IMR-90 (cell line): ENCODE measurements around the gene MTX3. TPM values are rescaled to one million over a fixed set of nuclear protein-coding genes. Genes with fewer than 3 reads are reported as not detected.

ENCODE experiments used
- ATAC-seq: fragments of 200-7000 bp; cut with Tn5 transposase; 2 replicates; pipeline ENCODE4 v1.9.1; 2020; ENCODE audit warnings: low read depth, mild to moderate bottlenecking, moderate library complexity
- BruUV-seq: library from RNA; stranded (reverse); fragments of 400-500 nt; replicated peaks from 2 replicates; lab custom pipeline; 2021; lab: Mats Ljungman, UMichigan
- CTCF ChIA-PET: fragments of 300-600 bp; formaldehyde crosslinking; extraction: SDS; loops from one replicate; lab custom pipeline; 2021; ENCODE audit warnings: antibody characterized with exemption; lab: Yijun Ruan, JAX
- POLR2A ChIA-PET: fragments of 300-600 bp; sonication (Branson Sonifier 250); formaldehyde crosslinking; loops from one replicate; lab custom pipeline; 2022; ENCODE audit warnings: antibody characterized with exemption; ENCODE audit not compliant: unreplicated experiment; lab: Charles Lee
- DNase-seq: peaks from one replicate; pipeline ENCODE4 v3.0.0; 2013
- H2AFZ ChIP-seq: replicated peaks from 2 replicates; pipeline ENCODE3; 2013; ENCODE audit warnings: low read length, mild to moderate bottlenecking; ENCODE audit not compliant: poor library complexity
- H2AK5ac ChIP-seq: 2 replicates; pipeline ENCODE4 v1.6.1; 2013; ENCODE audit warnings: low read depth, low read length, inconsistent platforms
- H2AK9ac ChIP-seq: replicated peaks from 2 replicates; pipeline ENCODE3; 2013; ENCODE audit warnings: mild to moderate bottlenecking, low read depth, low read length, moderate library complexity; ENCODE audit not compliant: poor library complexity
- H2BK120ac ChIP-seq: 2 replicates; pipeline ENCODE4 v1.6.1; 2013; ENCODE audit warnings: low read depth, low read length, inconsistent platforms
- H2BK15ac ChIP-seq: 3 replicates; pipeline ENCODE4 v1.6.1; 2013; ENCODE audit warnings: low read depth, low read length, inconsistent platforms
- H2BK20ac ChIP-seq: 2 replicates; pipeline ENCODE4 v1.6.1; 2013; ENCODE audit warnings: low read depth, mild to moderate bottlenecking, inconsistent platforms, low read length, moderate library complexity
- H2BK5ac ChIP-seq: 2 replicates; pipeline ENCODE4 v1.6.1; 2013; ENCODE audit warnings: mild to moderate bottlenecking, low read depth, low read length, inconsistent platforms; ENCODE audit not compliant: poor library complexity, severe bottlenecking
- H3K14ac ChIP-seq: replicated peaks from 2 replicates; pipeline ENCODE4 v1.6.1; 2013; ENCODE audit warnings: low read depth, low read length, inconsistent platforms
- H3K18ac ChIP-seq: 2 replicates; pipeline ENCODE4 v1.6.1; 2013; ENCODE audit warnings: low read depth, low read length, control low read depth
- H3K23ac ChIP-seq: 2 replicates; pipeline ENCODE4 v1.6.1; 2013; ENCODE audit warnings: low read depth, low read length, inconsistent platforms
- H3K27ac ChIP-seq: 2 replicates; pipeline ENCODE4 v1.5.1; 2013; ENCODE audit warnings: mild to moderate bottlenecking, control low read depth, low read length; ENCODE audit not compliant: insufficient read depth
- H3K27me3 ChIP-seq: 2 replicates; pipeline ENCODE4 v1.6.1; 2013; ENCODE audit warnings: low read length; ENCODE audit not compliant: control insufficient read depth, insufficient read depth
- H3K36me3 ChIP-seq: 2 replicates; pipeline ENCODE4 v1.6.1; 2013; ENCODE audit warnings: low read length, mixed read lengths; ENCODE audit not compliant: control insufficient read depth, insufficient read depth
- H3K4ac ChIP-seq: 2 replicates; pipeline ENCODE4 v1.6.1; 2013; ENCODE audit warnings: low read depth, low read length, inconsistent platforms
- H3K4me1 ChIP-seq: 2 replicates; pipeline ENCODE4 v1.6.1; 2013; ENCODE audit warnings: low read length, mixed read lengths; ENCODE audit not compliant: control insufficient read depth, insufficient read depth
- H3K4me2 ChIP-seq: 2 replicates; pipeline ENCODE4 v1.6.1; 2013; ENCODE audit warnings: low read depth, mild to moderate bottlenecking, control low read depth, low read length, moderate library complexity
- H3K4me3 ChIP-seq: 2 replicates; pipeline ENCODE4 v1.5.1; 2013; ENCODE audit warnings: low read depth, mild to moderate bottlenecking, control low read depth, low read length, moderate library complexity; ENCODE audit not compliant: insufficient read depth
- H3K56ac ChIP-seq: 2 replicates; pipeline ENCODE4 v1.6.1; 2013; ENCODE audit warnings: low read length, inconsistent platforms; ENCODE audit not compliant: insufficient read depth; ENCODE audit errors: extremely low read depth
- H3K79me1 ChIP-seq, 2 experiments: 2 replicates each; pipeline ENCODE4 v1.6.1; 2013; ENCODE audit warnings: low read length in 2 of 2, inconsistent platforms in 1 of 2, low read depth in 1 of 2
- H3K9ac ChIP-seq: 2 replicates; pipeline ENCODE4 v1.6.1; 2013; ENCODE audit warnings: low read depth, low read length, control low read depth
- H3K9me1 ChIP-seq: 2 replicates; pipeline ENCODE4 v1.6.1; 2013; ENCODE audit warnings: low read length, inconsistent platforms; ENCODE audit not compliant: insufficient read depth
- H3K9me3 ChIP-seq: 2 replicates; pipeline ENCODE4 v1.6.1; 2013; ENCODE audit warnings: low read length; ENCODE audit not compliant: control insufficient read depth, insufficient read depth
- H4K20me1 ChIP-seq: 2 replicates; pipeline ENCODE4 v1.6.1; 2013; ENCODE audit warnings: low read length, inconsistent platforms; ENCODE audit not compliant: insufficient read depth
- H4K5ac ChIP-seq: 2 replicates; pipeline ENCODE4 v1.6.1; 2013; ENCODE audit warnings: mild to moderate bottlenecking, low read depth, low read length, control low read depth
- H4K8ac ChIP-seq, 2 experiments: 2 replicates each; pipeline ENCODE4 v1.6.1; 2013; ENCODE audit warnings: low read depth in 2 of 2, low read length in 2 of 2, control low read depth in 1 of 2, inconsistent platforms in 1 of 2
- H4K91ac ChIP-seq: 2 replicates; pipeline ENCODE4 v1.6.1; 2013; ENCODE audit warnings: low read depth, low read length, inconsistent platforms; ENCODE audit not compliant: insufficient read depth
- BHLHE40 ChIP-seq: fragments of 150-350 bp; IDR thresholded peaks from 2 replicates; pipeline ENCODE4 v1.6.1; 2016; ENCODE audit warnings: mild to moderate bottlenecking, low read depth, low read length
- CEBPB ChIP-seq: IDR thresholded peaks from 2 replicates; pipeline ENCODE4 v1.6.1; 2012; ENCODE audit warnings: low read depth, low read length, improper control_type of control experiment
- CHD1 ChIP-seq: IDR thresholded peaks from 2 replicates; pipeline ENCODE4 v1.6.1; 2012; ENCODE audit warnings: low read depth, low read length, improper control_type of control experiment
- CTCF ChIP-seq: conservative IDR thresholded peaks from 2 replicates; pipeline ENCODE4 v1.5.1; 2012; ENCODE audit warnings: mild to moderate bottlenecking, low read depth, low read length, improper control_type of control experiment
- FOS ChIP-seq: fragments of 150-350 bp; IDR thresholded peaks from 2 replicates; pipeline ENCODE4 v1.6.1; 2016; ENCODE audit warnings: low read depth, low read length
- MAZ ChIP-seq: IDR thresholded peaks from 2 replicates; pipeline ENCODE4 v1.6.1; 2012; ENCODE audit warnings: low read depth, mild to moderate bottlenecking, low read length, improper control_type of control experiment, moderate library complexity, borderline replicate concordance
- NFE2L2 ChIP-seq: fragments of 150-350 bp; IDR thresholded peaks from 2 replicates; pipeline ENCODE4 v1.6.1; 2016; ENCODE audit warnings: low read depth, mild to moderate bottlenecking, low read length
- POLR2A ChIP-seq: IDR thresholded peaks from 2 replicates; pipeline ENCODE4 v1.6.1; 2012; ENCODE audit warnings: mild to moderate bottlenecking, low read depth, low read length
- RAD21 ChIP-seq: IDR thresholded peaks from 2 replicates; pipeline ENCODE4 v1.6.1; 2012; ENCODE audit warnings: low read length, improper control_type of control experiment
- RFX5 ChIP-seq: IDR thresholded peaks from 2 replicates; pipeline ENCODE4 v1.8.0; 2012; ENCODE audit warnings: low read depth, mild to moderate bottlenecking, low read length, moderate library complexity
- USF2 ChIP-seq: fragments of 150-350 bp; IDR thresholded peaks from 2 replicates; pipeline ENCODE4 v1.6.1; 2017; ENCODE audit warnings: mild to moderate bottlenecking, antibody characterized with exemption, low read length, low read depth
- dilution Hi-C: fragments of 300-500 bp; cut with HindIII; formaldehyde crosslinking; loops from one replicate; pipeline ENCODE4 v1.14.3; 2018; ENCODE audit warnings: low sequenced_read_pairs; ENCODE audit not compliant: unreplicated experiment
- in situ Hi-C: fragments of 300-500 bp; cut with MboI; formaldehyde crosslinking; loops from 3 replicates; pipeline ENCODE4 v1.14.3; 2019; ENCODE audit warnings: low sequenced_read_pairs, inconsistent platforms, mixed read lengths
- intact Hi-C: fragments of 100-400 bp; cut with micrococcal nuclease; formaldehyde crosslinking; loops from 2 replicates; pipeline ENCODE4 v1.10.0; 2022
- polyA plus RNA-seq, 3 experiments: library from polyadenylated mRNA; depleted of rRNA; stranded (reverse); fragments of >200 nt; gene quantifications; 2 replicates each; pipeline ENCODE4 v1.2.3, GENCODE V29; 2012; ENCODE audit warnings: low replicate concordance in 1 of 3
- total RNA-seq: library from RNA; depleted of rRNA; stranded (reverse); fragments of >200 nt; gene quantifications from 2 replicates; pipeline ENCODE4 v1.2.3, GENCODE V29; 2012

Gene MTX3
- total and polyA plus RNA-seq, 2 of the 4 experiments (the other 2 are of a cell fraction), result 6.6 to 12.7 TPM

GRCh38 chr5:79990205-79990597 is 861 bp downstream of the MTX3 start (continued):
- no peak for TF ChIP-seq USF2

- Histone ChIP-seq H3K36me3 (peaks cover 22% of the 10 kb centered on the region), H3K4me3 (no peak overlapping the region), H2AK5ac (no peak overlapping the region), H3K27ac (no peak overlapping the region), H4K91ac (no peak overlapping the region), H3K79me1 (peaks cover 7 to 11% of the 10 kb centered on the region in 2 experiments), H2AFZ (no peak overlapping the region), H2AK9ac (no peak overlapping the region), H3K56ac (no peak overlapping the region), H2BK15ac (no peak overlapping the region), H3K4me2 (no peak overlapping the region), H3K14ac (no peak overlapping the region), H3K23ac (no peak overlapping the region), H3K4me1 (no peaks in the 10 kb centered on the region), H2BK120ac (no peak overlapping the region), H3K9ac (no peak overlapping the region), H3K27me3 (no peaks in the 10 kb centered on the region), H3K4ac (no peak overlapping the region), H4K5ac (no peak overlapping the region), H3K9me1 (no peaks in the 10 kb centered on the region), H3K18ac (no peak overlapping the region), H2BK5ac (no peak overlapping the region), H4K8ac (no peak overlapping the region), H2BK20ac (no peak overlapping the region), H4K20me1 (no peaks in the 10 kb centered on the region), H3K9me3 (no peaks in the 10 kb centered on the region)
- ATAC-seq (no peak), DNase-seq (no peak)
- POLR2A ChIA-PET, result no interaction called here
- intact Hi-C loops, result no loop called here
- dilution Hi-C loops, result no loop called here
- TF ChIP-seq NFE2L2 (no peak), FOS (no peak), POLR2A (no peak), RAD21 (no peak), BHLHE40 (no peak), RFX5 (no peak), CHD1 (no peak), CTCF (no peak), CEBPB (no peak), MAZ (no peak)
- no TSS peak for BruUV-seq
- CTCF ChIA-PET, result no interaction called here
- in situ Hi-C loops, result no loop called here
These were observed 4.8 kb downstream of the MTX3 start for GRCh38 chr5:79986260-79986659.
